Effector CD4-positive, alpha-beta T cell (primary cell): ENCODE data around the gene FA2H.
A peak's percentile ranks its signal among the peaks of the same experiment; 100 is the strongest.
"Not testable (repeated sequence)": the region's sequence is repeated elsewhere in the genome, so short reads cannot be mapped to it uniquely, and the experiment has no call there.

Experiments used
- DNase-seq: peaks from one replicate; pipeline ENCODE4 v3.0.0-alpha.2; 2020

The FA2H gene

GRCh38 chr16:74668877-74669276 is 105.7 kb downstream of the FA2H start:
- DNase-seq = not testable (repeated sequence)

DNA sequence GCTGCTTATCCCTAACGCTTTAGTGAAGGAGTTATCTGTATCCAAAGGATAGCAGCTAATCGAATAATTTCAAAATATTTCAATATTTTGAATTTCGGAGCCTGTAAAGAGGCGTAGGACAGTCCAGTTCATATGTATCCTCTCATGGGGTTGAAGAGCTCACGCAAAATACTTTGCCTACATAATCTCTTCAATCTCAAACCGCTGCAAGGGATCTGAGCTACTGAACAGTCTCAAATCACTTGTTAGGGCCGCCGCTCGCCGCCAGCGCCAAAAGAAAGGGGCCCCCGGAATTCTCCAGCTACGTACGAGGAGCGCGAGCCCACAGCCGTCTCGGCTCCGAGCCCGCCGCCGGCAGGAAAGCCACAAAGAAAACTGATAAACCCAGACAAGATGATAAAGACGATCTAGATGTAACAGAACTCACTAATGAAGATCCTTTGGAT is 107.3 kb downstream of the FA2H start:
- DNase-seq = peak; percentile 5

DNA sequence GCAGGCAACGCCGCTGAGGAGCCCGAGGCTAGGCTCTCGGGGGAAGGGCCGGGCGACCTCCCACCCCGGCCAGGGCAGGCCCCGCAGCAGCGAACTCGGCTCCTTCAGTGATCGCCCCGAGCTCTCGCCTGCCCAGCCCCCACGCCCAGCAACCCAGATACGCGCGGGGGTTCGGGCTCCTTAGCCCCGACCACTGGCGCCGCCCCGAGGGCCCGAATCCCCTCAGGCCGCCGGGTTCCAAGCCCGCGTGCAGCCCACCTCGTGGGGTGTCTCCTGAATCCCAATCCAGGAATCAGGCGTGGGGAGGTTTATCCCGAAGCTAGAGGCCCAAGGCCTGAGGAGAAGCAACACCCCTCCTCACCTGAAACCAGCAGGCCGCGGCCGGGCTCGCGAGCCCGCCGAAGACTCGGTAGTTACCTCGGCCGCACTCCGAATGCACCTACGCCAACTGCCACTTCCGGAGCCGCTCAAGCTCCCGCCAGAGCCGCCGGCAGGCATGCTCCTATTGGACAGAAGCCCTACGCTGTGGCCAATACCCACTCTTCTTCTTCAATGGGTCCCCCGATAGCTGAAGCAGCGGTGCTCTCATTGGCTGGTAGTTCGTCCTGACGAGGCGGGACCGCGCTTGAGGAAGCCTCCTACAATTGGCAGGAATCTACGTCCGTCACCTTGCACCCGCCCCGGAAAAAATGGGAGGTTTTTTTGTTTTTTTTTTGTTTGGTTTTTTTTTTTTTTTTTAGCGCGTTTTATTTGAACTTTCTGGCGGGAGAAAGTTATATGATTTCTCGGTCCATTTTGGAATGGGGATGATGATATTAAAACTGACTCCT is 108.0 kb downstream of the FA2H start, which contains the start of gene RFWD3:
Gene RFWD3, minus strand, starts transcription at position 453 of the 830 bp plus-strand sequence. CDS start 5,428 bp downstream, outside the sequence.
- peak; percentile 97 for DNase-seq

- DNase-seq = no peak
These were observed 108.6 kb downstream of the FA2H start for GRCh38 chr16:74666010-74666421.
